Measurements from ENCODE around the gene FHAD1.

DNA sequence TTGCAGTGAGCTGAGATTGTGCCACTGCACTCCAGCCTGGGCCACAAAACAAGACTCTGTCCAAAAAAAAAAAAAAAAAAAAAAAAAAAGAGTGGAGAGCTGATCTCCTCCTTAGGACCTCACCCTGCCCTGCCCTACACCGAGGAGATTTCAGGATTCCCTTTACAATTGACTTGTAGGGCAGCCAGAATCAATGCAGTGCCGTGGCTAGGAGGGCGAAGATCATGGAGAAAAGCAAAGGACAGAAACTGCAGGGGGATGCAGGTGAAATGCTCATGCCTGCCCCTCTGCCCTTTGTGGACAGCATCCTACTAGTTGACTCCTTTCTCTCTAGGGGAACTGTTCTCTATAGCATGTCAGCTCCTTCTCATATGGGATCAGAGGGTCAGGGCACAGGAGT is 9.6 kb downstream of the FHAD1 start:
- TF ChIP-seq, protein P1, sequence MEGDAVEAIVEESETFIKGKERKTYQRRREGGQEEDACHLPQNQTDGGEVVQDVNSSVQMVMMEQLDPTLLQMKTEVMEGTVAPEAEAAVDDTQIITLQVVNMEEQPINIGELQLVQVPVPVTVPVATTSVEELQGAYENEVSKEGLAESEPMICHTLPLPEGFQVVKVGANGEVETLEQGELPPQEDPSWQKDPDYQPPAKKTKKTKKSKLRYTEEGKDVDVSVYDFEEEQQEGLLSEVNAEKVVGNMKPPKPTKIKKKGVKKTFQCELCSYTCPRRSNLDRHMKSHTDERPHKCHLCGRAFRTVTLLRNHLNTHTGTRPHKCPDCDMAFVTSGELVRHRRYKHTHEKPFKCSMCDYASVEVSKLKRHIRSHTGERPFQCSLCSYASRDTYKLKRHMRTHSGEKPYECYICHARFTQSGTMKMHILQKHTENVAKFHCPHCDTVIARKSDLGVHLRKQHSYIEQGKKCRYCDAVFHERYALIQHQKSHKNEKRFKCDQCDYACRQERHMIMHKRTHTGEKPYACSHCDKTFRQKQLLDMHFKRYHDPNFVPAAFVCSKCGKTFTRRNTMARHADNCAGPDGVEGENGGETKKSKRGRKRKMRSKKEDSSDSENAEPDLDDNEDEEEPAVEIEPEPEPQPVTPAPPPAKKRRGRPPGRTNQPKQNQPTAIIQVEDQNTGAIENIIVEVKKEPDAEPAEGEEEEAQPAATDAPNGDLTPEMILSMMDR (IDR thresholded peaks at IDR 0.05; ENCODE audit: low read depth, low read length, poor library complexity, severe bottlenecking): no peak
- TF ChIP-seq EZH2phosphoT487 (IDR thresholded peaks at IDR 0.05; ENCODE audit: borderline replicate concordance, low read length): no peak
